H1 (cell line): ENCODE data around the gene DCPS. TPM values are rescaled to one million over a fixed set of nuclear protein-coding genes. Genes with fewer than 3 reads are reported as not detected.

Experiments used
- CTCF ChIA-PET: fragments of 300-600 bp; sonication (Branson Sonifier 250); formaldehyde crosslinking; loops from one replicate; lab custom pipeline; 2021; ENCODE audit not compliant: partially characterized antibody; lab: Charles Lee
- POLR2A ChIA-PET: fragments of 300-600 bp; sonication (Branson Sonifier 250); formaldehyde crosslinking; loops from one replicate; lab custom pipeline; 2021; ENCODE audit warnings: inconsistent platforms; ENCODE audit not compliant: partially characterized antibody; lab: Charles Lee
- DNase-seq, 2 experiments: peaks; one replicate each; pipeline versions ENCODE4 v3.0.0 to v3.0.0-alpha.2; 2010 to 2022; ENCODE audit warnings: low spot score in 2 of 2, low read depth in 1 of 2, mixed read lengths in 1 of 2
- FAIRE-seq: peaks from 2 replicates; lab custom pipeline; 2011; peaks lifted over from hg19 to GRCh38; lab: Jason Lieb, UNC
- H2AFZ ChIP-seq: 2 replicates; pipeline ENCODE4 v1.8.1; 2012; ENCODE audit warnings: low read length, inconsistent platforms
- H2AK5ac ChIP-seq: 2 replicates; pipeline ENCODE4 v1.6.1; 2013; ENCODE audit warnings: low read depth, low read length
- H2BK120ac ChIP-seq: replicated peaks from 2 replicates; pipeline ENCODE3; 2013; ENCODE audit warnings: low read depth, low read length, inconsistent platforms
- H2BK12ac ChIP-seq: 2 replicates; pipeline ENCODE4 v1.6.1; 2013; ENCODE audit warnings: low read depth, low read length
- H2BK15ac ChIP-seq: 2 replicates; pipeline ENCODE4 v1.6.1; 2013; ENCODE audit warnings: low read length
- H2BK20ac ChIP-seq: 2 replicates; pipeline ENCODE4 v1.6.1; 2013; ENCODE audit warnings: low read length
- H2BK5ac ChIP-seq: 2 replicates; pipeline ENCODE4 v1.6.1; 2013; ENCODE audit warnings: low read depth, low read length
- H3K14ac ChIP-seq: 2 replicates; pipeline ENCODE4 v1.6.1; 2013; ENCODE audit warnings: inconsistent platforms; ENCODE audit not compliant: insufficient read length
- H3K18ac ChIP-seq: 2 replicates; pipeline ENCODE4 v1.6.1; 2013; ENCODE audit warnings: low read length; ENCODE audit errors: extremely low read depth
- H3K23ac ChIP-seq: 2 replicates; pipeline ENCODE4 v1.6.1; 2013; ENCODE audit warnings: inconsistent platforms; ENCODE audit not compliant: insufficient read length
- H3K23me2 ChIP-seq: 2 replicates; pipeline ENCODE4 v1.6.1; 2013; ENCODE audit warnings: low read depth, low read length
- H3K27ac ChIP-seq: 2 replicates; pipeline ENCODE4 v1.6.1; 2011; ENCODE audit warnings: low read depth, low read length, inconsistent platforms
- H3K27me3 ChIP-seq, 4 experiments: replicated peaks in 1 of 4; 1 replicate in 1 of 4; 2 replicates in 3 of 4; pipeline versions ENCODE4 v1.6.1 to v1.8.1; 2011 to 2013; ENCODE audit warnings: low read length in 3 of 4, mild to moderate bottlenecking in 3 of 4, inconsistent platforms in 2 of 4, mixed read lengths in 2 of 4, moderate library complexity in 1 of 4; ENCODE audit not compliant: control insufficient read depth in 3 of 4, insufficient read depth in 3 of 4; ENCODE audit errors: extremely low read depth in 1 of 4
- H3K36me3 ChIP-seq, 4 experiments: 2 replicates each; pipeline versions ENCODE4 v1.6.1 to v1.8.1; 2011 to 2013; ENCODE audit warnings: mild to moderate bottlenecking in 4 of 4, low read length in 3 of 4, moderate library complexity in 2 of 4, control low read depth in 1 of 4, inconsistent platforms in 1 of 4; ENCODE audit not compliant: insufficient read depth in 4 of 4, control insufficient read depth in 2 of 4
- H3K4ac ChIP-seq: replicated peaks from 2 replicates; pipeline ENCODE3; 2013; ENCODE audit warnings: low read length, low read depth, mixed read lengths, inconsistent platforms; ENCODE audit not compliant: insufficient read length
- H3K4me1 ChIP-seq, 4 experiments: replicated peaks in 1 of 4; 1 replicate in 1 of 4; 2 replicates in 3 of 4; pipeline versions ENCODE4 v1.6.1 to v1.8.1; 2011 to 2013; ENCODE audit warnings: low read length in 3 of 4, inconsistent platforms in 2 of 4, mixed read lengths in 1 of 4; ENCODE audit not compliant: insufficient read depth in 4 of 4, control insufficient read depth in 3 of 4
- H3K4me2 ChIP-seq, 2 experiments: 2 replicates each; pipeline versions ENCODE4 v1.6.1 to v1.8.1; 2011 to 2013; ENCODE audit warnings: low read depth in 2 of 2, low read length in 2 of 2, control low read depth in 1 of 2, inconsistent platforms in 1 of 2, mild to moderate bottlenecking in 1 of 2; ENCODE audit not compliant: insufficient read depth in 1 of 2
- H3K4me3 ChIP-seq, 4 experiments: fragments of 200-600, 300-600 bp in 1 of 4; sonication (generic), shearing (Covaris generic), sonication (Bioruptor Twin) in 1 of 4; 2 replicates each; pipeline versions ENCODE4 v1.5.1 to v1.8.1; 2011 to 2016; ENCODE audit warnings: low read length in 4 of 4, low read depth in 3 of 4, control low read depth in 2 of 4, inconsistent platforms in 2 of 4, mild to moderate bottlenecking in 2 of 4, mixed read lengths in 1 of 4, moderate library complexity in 1 of 4; ENCODE audit not compliant: insufficient read depth in 2 of 4; ENCODE audit errors: extremely low read depth in 1 of 4
- H3K56ac ChIP-seq: replicated peaks from 2 replicates; pipeline ENCODE3; 2013; ENCODE audit warnings: low read depth, mild to moderate bottlenecking, mixed read lengths, low read length, inconsistent platforms; ENCODE audit not compliant: insufficient read length
- H3K79me1 ChIP-seq: 2 replicates; pipeline ENCODE4 v1.6.1; 2013; ENCODE audit warnings: low read depth, low read length, control low read depth
- H3K79me2 ChIP-seq, 2 experiments: 2 replicates each; pipeline versions ENCODE4 v1.6.1 to v1.8.1; 2012 to 2013; ENCODE audit warnings: low read length in 2 of 2, mild to moderate bottlenecking in 2 of 2, inconsistent platforms in 1 of 2; ENCODE audit not compliant: insufficient read depth in 2 of 2, control insufficient read depth in 1 of 2
- H3K9ac ChIP-seq, 4 experiments: replicated peaks in 1 of 4; 1 replicate in 1 of 4; 2 replicates in 3 of 4; pipeline versions ENCODE4 v1.6.1 to v1.8.1; 2011 to 2013; ENCODE audit warnings: low read depth in 3 of 4, low read length in 3 of 4, control low read depth in 2 of 4, mild to moderate bottlenecking in 2 of 4, moderate library complexity in 2 of 4, inconsistent platforms in 1 of 4; ENCODE audit errors: extremely low read depth in 1 of 4
- H3K9me3 ChIP-seq, 2 experiments: 2 replicates each; pipeline versions ENCODE4 v1.6.1 to v1.8.1; 2012 to 2013; ENCODE audit warnings: mild to moderate bottlenecking in 2 of 2, moderate library complexity in 2 of 2, control low read depth in 1 of 2, inconsistent platforms in 1 of 2, low read depth in 1 of 2, low read length in 1 of 2, mixed read lengths in 1 of 2; ENCODE audit not compliant: insufficient read depth in 2 of 2
- H4K20me1 ChIP-seq, 2 experiments: replicated peaks in 1 of 2; 2 replicates each; pipeline versions ENCODE3 to v1.8.1; 2011 to 2013; ENCODE audit warnings: inconsistent platforms in 2 of 2, low read length in 2 of 2, mild to moderate bottlenecking in 1 of 2; ENCODE audit not compliant: insufficient read depth in 2 of 2, control insufficient read depth in 1 of 2
- H4K5ac ChIP-seq: 2 replicates; pipeline ENCODE4 v1.6.1; 2013; ENCODE audit warnings: low read length, low read depth, mixed read lengths, inconsistent platforms; ENCODE audit not compliant: insufficient read length
- H4K8ac ChIP-seq: 2 replicates; pipeline ENCODE4 v1.8.0; 2013; ENCODE audit warnings: mild to moderate bottlenecking, moderate library complexity, low read length, inconsistent platforms; ENCODE audit not compliant: insufficient read depth; ENCODE audit errors: extremely low read depth
- H4K91ac ChIP-seq: replicated peaks from 2 replicates; pipeline ENCODE3; 2013; ENCODE audit warnings: low read length, mixed read lengths, inconsistent platforms; ENCODE audit not compliant: insufficient read length
- ASH2L ChIP-seq: fragments of 200-600, 300-600 bp; sonication (generic); IDR thresholded peaks from one replicate; pipeline ENCODE4 v1.7.1; 2017; ENCODE audit warnings: low read length
- BRCA1 ChIP-seq: IDR thresholded peaks from 2 replicates; pipeline ENCODE4 v1.6.1; 2012; ENCODE audit warnings: low read depth, low read length, improper control_type of control experiment
- CBX5 ChIP-seq: fragments of 300-800, 300-1000 bp; sonication (generic); IDR thresholded peaks from 2 replicates; pipeline ENCODE4 v1.7.1; 2016; ENCODE audit warnings: antibody characterized with exemption, low read length, low read depth
- CEBPB ChIP-seq: IDR thresholded peaks from 2 replicates; pipeline ENCODE4 v1.6.1; 2012; ENCODE audit warnings: low read depth, low read length
- CHD2 ChIP-seq: IDR thresholded peaks from 2 replicates; pipeline ENCODE4 v1.6.1; 2012; ENCODE audit warnings: low read length, improper control_type of control experiment
- HDAC2 ChIP-seq, 2 experiments: fragments of 300-600 bp in 1 of 2; sonication (generic) in 1 of 2; IDR thresholded peaks; 2 replicates each; pipeline ENCODE4 v1.6.1; 2011 to 2012; ENCODE audit warnings: low read depth in 2 of 2, low read length in 2 of 2, mild to moderate bottlenecking in 2 of 2, moderate library complexity in 2 of 2, borderline replicate concordance in 1 of 2, inconsistent platforms in 1 of 2
- HDAC6 ChIP-seq: IDR thresholded peaks from one replicate; pipeline ENCODE4 v1.7.1; 2012; ENCODE audit warnings: low read depth, mild to moderate bottlenecking, inconsistent platforms, low read length, moderate library complexity
- JUND ChIP-seq: IDR thresholded peaks from 2 replicates; pipeline ENCODE4 v1.6.1; 2011; ENCODE audit warnings: mild to moderate bottlenecking, improper control_type of control experiment, low read length
- NANOG ChIP-seq: IDR thresholded peaks from 2 replicates; pipeline ENCODE4 v1.6.1; 2011; ENCODE audit warnings: low read length, low read depth, mild to moderate bottlenecking, inconsistent platforms; ENCODE audit not compliant: insufficient read depth, poor library complexity, severe bottlenecking
- SIX5 ChIP-seq: IDR thresholded peaks from 2 replicates; pipeline ENCODE4 v1.6.1; 2011; ENCODE audit warnings: mild to moderate bottlenecking, low read depth, low read length
- SP2 ChIP-seq: IDR thresholded peaks from 2 replicates; pipeline ENCODE4 v1.6.1; 2012; ENCODE audit warnings: mild to moderate bottlenecking, low read length, inconsistent platforms
- SP4 ChIP-seq: IDR thresholded peaks from 2 replicates; pipeline ENCODE4 v1.6.1; 2012; ENCODE audit warnings: low read length, inconsistent platforms
- TAF1 ChIP-seq: IDR thresholded peaks from 2 replicates; pipeline ENCODE4 v1.6.1; 2011; ENCODE audit warnings: mild to moderate bottlenecking, low read depth, low read length
- TCF12 ChIP-seq: IDR thresholded peaks from 2 replicates; pipeline ENCODE4 v1.6.1; 2011; ENCODE audit warnings: low read depth, mild to moderate bottlenecking, low read length
- WGBS, 2 experiments: shearing (Covaris generic) in 1 of 2; methylation state at CpG; one replicate each; pipeline versions ENCODE4 v1.1.6 to v1.1.7; 2013 to 2015; ENCODE audit warnings: low lambda C conversion rate in 2 of 2, mixed read lengths in 2 of 2, inconsistent platforms in 1 of 2, low coverage in 1 of 2, missing lambda C conversion rate in 1 of 2; ENCODE audit not compliant: insufficient replicate concordance in 2 of 2, insufficient coverage in 1 of 2, insufficient read length in 1 of 2; ENCODE audit errors: extremely low coverage in 1 of 2, missing lambda C conversion rate in 1 of 2; 5-methylcytosine and 5-hydroxymethylcytosine counted together
- polyA plus RNA-seq, 7 experiments: library from polyadenylated mRNA; depleted of rRNA in 3 of 7; stranded (reverse) in 5 of 7; unstranded in 2 of 7; fragments of >200 nt in 5 of 7; fragments of 200-250 nt in 2 of 7; gene quantifications; 1 replicate in 5 of 7; 2 replicates in 1 of 7; 4 replicates in 1 of 7; pipeline versions ENCODE4 v1.2.1 to v1.2.3, GENCODE V29; 2011 to 2013; ENCODE audit warnings: missing spikeins in 2 of 7, mixed read lengths in 2 of 7
- total RNA-seq: library from RNA; stranded (reverse); fragmentation: NEBNext Ultra II Directional; extraction: Animal tissue kit (Norgen Biotek cat#: 25700); gene quantifications from 2 replicates; pipeline ENCODE4 v1.2.1, GENCODE V29; 2021
- TF ChIP-seq, protein P1 (sequence below): IDR thresholded peaks from 2 replicates; pipeline ENCODE4 v1.6.1; 2012; ENCODE audit warnings: inconsistent platforms

DCPS gene
- total and polyA plus RNA-seq, 2 of the 8 experiments (the other 6 are each of a cell fraction or from before 2014, with no cell fraction given), result 24.6 to 55.2 TPM

DNA sequence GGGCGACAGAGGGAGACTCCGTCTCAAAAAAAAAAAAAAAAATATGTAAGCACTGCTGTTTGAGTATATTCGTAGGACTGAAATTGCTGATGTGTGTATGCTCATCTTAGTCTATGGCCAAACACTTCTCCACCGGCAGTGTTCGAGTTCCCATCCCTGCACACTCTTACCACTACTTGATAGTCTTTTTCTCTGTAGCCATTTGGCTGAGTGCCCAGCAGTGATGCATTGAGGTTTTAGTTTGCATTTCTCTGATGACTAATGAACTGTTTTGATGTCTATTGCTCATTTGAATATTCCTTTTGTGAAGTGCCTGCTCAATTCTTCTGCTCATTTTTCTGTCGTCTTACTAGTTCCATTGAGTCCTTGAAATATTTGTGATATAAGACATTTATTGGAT, 19.0 kb upstream of the DCPS start:
- POLR2A ChIA-PET, result interaction anchor here (0.7 to 1.8 kb wide), 3 partner anchors 10 to 144 kb away, joined by 4 to 5 read pairs (median 5); partner anchors contain the start of gene DCPS
- Histone ChIP-seq H2BK20ac (no peak overlapping the region), H2AFZ (no peak overlapping the region), H3K4me2 (no peak overlapping the region), H3K36me3 (no peaks in the 10 kb centered on the region), H3K23me2 (peaks cover 13% of the 10 kb centered on the region), H3K56ac (no peak overlapping the region), H2BK5ac (no peak overlapping the region), H3K18ac (no peak overlapping the region), H2BK120ac (no peak overlapping the region), H3K27ac (no peak overlapping the region), H3K4ac (no peak overlapping the region), H3K4me1 (peaks cover 0 to 6% (median 4%) of the 10 kb centered on the region in 4 experiments; a peak in 4 of 7 replicates), H3K27me3 (peaks cover 0 to 5% (median 2%) of the 10 kb centered on the region in 4 experiments; a peak in 4 of 7 replicates), H3K9me3 (no peaks in the 10 kb centered on the region), H3K79me2 (no peaks in the 10 kb centered on the region), H2BK15ac (no peak overlapping the region), H4K20me1 (no peaks in the 10 kb centered on the region), H3K4me3 (no peak overlapping the region), H3K79me1 (peaks cover 2% of the 10 kb centered on the region; the same call in 1 of the 2 replicates), H4K5ac (no peak overlapping the region), H4K91ac (no peak overlapping the region), H2BK12ac (no peak overlapping the region), H4K8ac (no peak overlapping the region), H3K9ac (no peak overlapping the region), H3K14ac (no peak overlapping the region), H2AK5ac (no peak overlapping the region), H3K23ac (no peak overlapping the region)
- no peak for DNase-seq
- no peak for FAIRE-seq
- WGBS, 2 experiments, result 92% methylated on average over 6 of the region's 6 CpGs; no CpG with 5 or more reads in 1 of the 2 experiments
- CTCF ChIA-PET, result interaction anchor here (1.1 kb wide), 1 partner anchor 13 kb away, joined by 3 read pairs; no protein-coding TSS in a partner anchor
- TF ChIP-seq, protein P1, sequence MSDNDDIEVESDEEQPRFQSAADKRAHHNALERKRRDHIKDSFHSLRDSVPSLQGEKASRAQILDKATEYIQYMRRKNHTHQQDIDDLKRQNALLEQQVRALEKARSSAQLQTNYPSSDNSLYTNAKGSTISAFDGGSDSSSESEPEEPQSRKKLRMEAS, result no peak
- no peak for TF ChIP-seq CHD2
- TF ChIP-seq TAF1, result no peak
- no peak for TF ChIP-seq ASH2L
- no peak for TF ChIP-seq HDAC6
- TF ChIP-seq CEBPB, result no peak
- no peak for TF ChIP-seq JUND
- no peak for TF ChIP-seq SIX5
- TF ChIP-seq TCF12, result no peak
- no peak for TF ChIP-seq BRCA1
- no peak for TF ChIP-seq SP2
- no peak for TF ChIP-seq CBX5
- TF ChIP-seq SP4, result no peak
- TF ChIP-seq HDAC2 (IDR thresholded peaks at IDR 0.05; ENCODE audit: borderline replicate concordance in 1 of 2, low read depth in 2 of 2, low read length in 2 of 2), result no peak
- TF ChIP-seq NANOG, result no peak
